GM12878 (cell line): ENCODE data around the gene PTPRD. TPM values are rescaled to one million over a fixed set of nuclear protein-coding genes. Genes with fewer than 3 reads are reported as not detected.

Source experiments
- CBFB ChIP-seq: IDR thresholded peaks from 2 replicates; pipeline ENCODE4 v1.6.1; 2016; ENCODE audit warnings: antibody characterized with exemption, low read depth
- JUNB ChIP-seq: IDR thresholded peaks from 2 replicates; pipeline ENCODE4 v1.6.1; 2016; ENCODE audit warnings: antibody characterized with exemption, mild to moderate bottlenecking
- POLR2AphosphoS2 ChIP-seq: IDR thresholded peaks from 2 replicates; pipeline ENCODE4 v1.6.1; 2011; ENCODE audit warnings: low read depth, mild to moderate bottlenecking, low read length, improper control_type of control experiment, moderate library complexity
- SMAD1 ChIP-seq: fragments of 450-650 bp; IDR thresholded peaks from 2 replicates; pipeline ENCODE4 v1.6.1; 2018; ENCODE audit warnings: mild to moderate bottlenecking, low read depth; ENCODE audit not compliant: partially characterized antibody
- SREBF1 ChIP-seq: IDR thresholded peaks from 2 replicates; pipeline ENCODE4 v1.6.1; 2012; ENCODE audit warnings: mild to moderate bottlenecking, low read length
- polyA plus RNA-seq, 11 experiments: library from polyadenylated mRNA; depleted of rRNA in 4 of 11; unstranded in 6 of 11; stranded (reverse) in 5 of 11; fragments of >200 nt; fragmentation: Nextera tagmentation in 4 of 11; fragmentation: Illumina TruSeq in 1 of 11; extraction: Ambion mirVana in 4 of 11; extraction: Trizol in 1 of 11; gene quantifications; 1 replicate in 1 of 11; 2 replicates in 10 of 11; pipeline versions ENCODE4 v1.2.1 to v1.2.3, GENCODE V29; 2011 to 2016; ENCODE audit warnings: inconsistent platforms in 2 of 11, missing spikeins in 2 of 11, low read depth in 1 of 11
- total RNA-seq, 4 experiments: library from RNA; depleted of rRNA in 3 of 4; stranded (reverse); fragments of >200 nt in 3 of 4; fragmentation: Illumina TruSeq in 1 of 4; extraction: Trizol in 1 of 4; gene quantifications; 2 replicates each; pipeline versions ENCODE4 v1.2.1 to v1.2.3, GENCODE V29; 2013 to 2021
- TF ChIP-seq, protein P1 (sequence below): fragments of 450-650 bp; formaldehyde crosslinking; IDR thresholded peaks from 2 replicates; pipeline ENCODE4 v1.5.0; 2022; ENCODE audit warnings: mild to moderate bottlenecking, missing genetic modification characterization
- TF ChIP-seq, protein P2 (sequence below): IDR thresholded peaks from 2 replicates; pipeline ENCODE4 v1.6.1; 2011; ENCODE audit warnings: low read depth, low read length, improper control_type of control experiment, borderline replicate concordance
- TF ChIP-seq, protein P3 (sequence below): IDR thresholded peaks from 2 replicates; pipeline ENCODE4 v1.6.1; 2011; ENCODE audit warnings: mild to moderate bottlenecking, low read depth, low read length, moderate library complexity; ENCODE audit not compliant: insufficient replicate concordance

Gene PTPRD
- total and polyA plus RNA-seq, 10 of the 15 experiments (the other 5 are each of a cell fraction or from before 2014, with no cell fraction given) = under 0.01 to 0.05 (median 0.01) TPM; not detected in 7

DNA sequence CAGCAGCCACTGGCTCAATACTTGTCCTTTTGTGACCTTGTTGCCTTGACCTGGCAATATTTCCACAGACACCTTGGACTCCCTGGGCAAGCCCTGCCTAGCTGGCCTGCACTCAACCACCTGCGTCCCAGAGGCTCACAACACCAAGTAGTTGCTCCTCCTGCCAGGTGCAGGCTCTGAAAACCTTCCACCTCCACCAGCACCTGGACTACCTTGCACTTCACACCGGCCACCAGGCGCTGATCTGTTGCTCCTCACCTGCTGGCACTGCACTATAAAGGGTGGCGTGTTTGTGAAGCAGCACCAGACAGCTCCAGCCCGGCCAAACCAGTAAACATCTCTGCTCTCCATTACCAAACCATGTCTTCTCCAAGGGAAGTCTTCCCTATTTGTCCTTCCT, 997.7 kb downstream of the PTPRD start (continued):
- TF ChIP-seq, protein P1, sequence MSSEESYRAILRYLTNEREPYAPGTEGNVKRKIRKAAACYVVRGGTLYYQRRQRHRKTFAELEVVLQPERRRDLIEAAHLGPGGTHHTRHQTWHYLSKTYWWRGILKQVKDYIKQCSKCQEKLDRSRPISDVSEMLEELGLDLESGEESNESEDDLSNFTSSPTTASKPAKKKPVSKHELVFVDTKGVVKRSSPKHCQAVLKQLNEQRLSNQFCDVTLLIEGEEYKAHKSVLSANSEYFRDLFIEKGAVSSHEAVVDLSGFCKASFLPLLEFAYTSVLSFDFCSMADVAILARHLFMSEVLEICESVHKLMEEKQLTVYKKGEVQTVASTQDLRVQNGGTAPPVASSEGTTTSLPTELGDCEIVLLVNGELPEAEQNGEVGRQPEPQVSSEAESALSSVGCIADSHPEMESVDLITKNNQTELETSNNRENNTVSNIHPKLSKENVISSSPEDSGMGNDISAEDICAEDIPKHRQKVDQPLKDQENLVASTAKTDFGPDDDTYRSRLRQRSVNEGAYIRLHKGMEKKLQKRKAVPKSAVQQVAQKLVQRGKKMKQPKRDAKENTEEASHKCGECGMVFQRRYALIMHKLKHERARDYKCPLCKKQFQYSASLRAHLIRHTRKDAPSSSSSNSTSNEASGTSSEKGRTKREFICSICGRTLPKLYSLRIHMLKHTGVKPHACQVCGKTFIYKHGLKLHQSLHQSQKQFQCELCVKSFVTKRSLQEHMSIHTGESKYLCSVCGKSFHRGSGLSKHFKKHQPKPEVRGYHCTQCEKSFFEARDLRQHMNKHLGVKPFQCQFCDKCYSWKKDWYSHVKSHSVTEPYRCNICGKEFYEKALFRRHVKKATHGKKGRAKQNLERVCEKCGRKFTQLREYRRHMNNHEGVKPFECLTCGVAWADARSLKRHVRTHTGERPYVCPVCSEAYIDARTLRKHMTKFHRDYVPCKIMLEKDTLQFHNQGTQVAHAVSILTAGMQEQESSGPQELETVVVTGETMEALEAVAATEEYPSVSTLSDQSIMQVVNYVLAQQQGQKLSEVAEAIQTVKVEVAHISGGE (CRISPR knock-in tag) = no peak
- TF ChIP-seq, protein P2, sequence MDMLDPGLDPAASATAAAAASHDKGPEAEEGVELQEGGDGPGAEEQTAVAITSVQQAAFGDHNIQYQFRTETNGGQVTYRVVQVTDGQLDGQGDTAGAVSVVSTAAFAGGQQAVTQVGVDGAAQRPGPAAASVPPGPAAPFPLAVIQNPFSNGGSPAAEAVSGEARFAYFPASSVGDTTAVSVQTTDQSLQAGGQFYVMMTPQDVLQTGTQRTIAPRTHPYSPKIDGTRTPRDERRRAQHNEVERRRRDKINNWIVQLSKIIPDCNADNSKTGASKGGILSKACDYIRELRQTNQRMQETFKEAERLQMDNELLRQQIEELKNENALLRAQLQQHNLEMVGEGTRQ = no peak
- TF ChIP-seq SREBF1 = no peak
- TF ChIP-seq CBFB = no peak
- TF ChIP-seq SMAD1 = no peak
- no peak for TF ChIP-seq JUNB
- TF ChIP-seq POLR2AphosphoS2 = no peak
- TF ChIP-seq, protein P3, sequence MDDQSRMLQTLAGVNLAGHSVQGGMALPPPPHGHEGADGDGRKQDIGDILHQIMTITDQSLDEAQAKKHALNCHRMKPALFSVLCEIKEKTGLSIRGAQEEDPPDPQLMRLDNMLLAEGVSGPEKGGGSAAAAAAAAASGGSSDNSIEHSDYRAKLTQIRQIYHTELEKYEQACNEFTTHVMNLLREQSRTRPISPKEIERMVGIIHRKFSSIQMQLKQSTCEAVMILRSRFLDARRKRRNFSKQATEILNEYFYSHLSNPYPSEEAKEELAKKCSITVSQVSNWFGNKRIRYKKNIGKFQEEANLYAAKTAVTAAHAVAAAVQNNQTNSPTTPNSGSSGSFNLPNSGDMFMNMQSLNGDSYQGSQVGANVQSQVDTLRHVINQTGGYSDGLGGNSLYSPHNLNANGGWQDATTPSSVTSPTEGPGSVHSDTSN = no peak
